Caco-2 (cell line): ENCODE measurements around the gene MMP20. TPM values are rescaled to one million over a fixed set of nuclear protein-coding genes. Genes with fewer than 3 reads are reported as not detected.

Source experiments
- BruUV-seq: library from RNA; stranded (reverse); fragments of 400-500 nt; replicated peaks from 2 replicates; lab custom pipeline; 2021; lab: Mats Ljungman, UMichigan
- CTCF ChIA-PET: fragments of 300-600 bp; sonication (Branson Sonifier 250); formaldehyde crosslinking; loops from one replicate; lab custom pipeline; 2022; ENCODE audit warnings: antibody characterized with exemption; lab: Charles Lee
- POLR2A ChIA-PET: fragments of 300-600 bp; sonication (Branson Sonifier 250); formaldehyde crosslinking; loops from one replicate; lab custom pipeline; 2022; ENCODE audit warnings: antibody characterized with exemption; lab: Charles Lee
- DNase-seq, 2 experiments: peaks; one replicate each; pipeline versions ENCODE4 v3.0.0 to v3.0.0-alpha.2; 2020 to 2022
- H3K27me3 ChIP-seq: replicated peaks from 2 replicates; pipeline ENCODE4 v1.6.0; 2011; ENCODE audit warnings: low read length; ENCODE audit not compliant: control insufficient read depth, insufficient read depth
- H3K36me3 ChIP-seq: 2 replicates; pipeline ENCODE4 v1.5.1; 2011; ENCODE audit warnings: low read length; ENCODE audit not compliant: control insufficient read depth, insufficient read depth
- H3K4me1 ChIP-seq: fragments of 250-450 bp; sonication (Bioruptor Pico); 2 replicates; pipeline ENCODE4 v1.5.1; 2020; ENCODE audit warnings: mild to moderate bottlenecking
- H3K4me3 ChIP-seq: 2 replicates; pipeline ENCODE4 v1.5.1; 2011; ENCODE audit warnings: low read depth, mild to moderate bottlenecking, control low read depth, low read length
- H3K9me3 ChIP-seq: fragments of 250-450 bp; sonication (Bioruptor Pico); 2 replicates; pipeline ENCODE4 v1.5.1; 2020; ENCODE audit warnings: mild to moderate bottlenecking, moderate library complexity
- H3K27ac Mint-ChIP-seq: one replicate; pipeline ENCODE4 v1.8.0; 2022; ENCODE audit warnings: mixed read lengths; ENCODE audit not compliant: unreplicated experiment
- H3K27me3 Mint-ChIP-seq: one replicate; pipeline ENCODE4 v1.8.0; 2022; ENCODE audit warnings: mixed read lengths; ENCODE audit not compliant: insufficient read depth, unreplicated experiment
- H3K36me3 Mint-ChIP-seq: one replicate; pipeline ENCODE4 v1.8.0; 2022; ENCODE audit warnings: mild to moderate bottlenecking, mixed read lengths; ENCODE audit not compliant: insufficient read depth, unreplicated experiment
- H3K4me1 Mint-ChIP-seq: one replicate; pipeline ENCODE4 v1.8.0; 2022; ENCODE audit warnings: low read depth, mixed read lengths; ENCODE audit not compliant: unreplicated experiment
- H3K4me3 Mint-ChIP-seq: one replicate; pipeline ENCODE4 v1.8.0; 2022; ENCODE audit warnings: mild to moderate bottlenecking, moderate library complexity, mixed read lengths; ENCODE audit not compliant: unreplicated experiment
- H3K9me3 Mint-ChIP-seq: one replicate; pipeline ENCODE4 v1.8.0; 2022; ENCODE audit warnings: mixed read lengths; ENCODE audit not compliant: unreplicated experiment
- intact Hi-C: fragments of 100-400 bp; cut with micrococcal nuclease; formaldehyde crosslinking; loops from one replicate; pipeline ENCODE4 v1.10.0; 2022; ENCODE audit not compliant: unreplicated experiment
- total RNA-seq: library from RNA; stranded (reverse); gene quantifications from 2 replicates; pipeline ENCODE4 v1.2.3, GENCODE V29; 2022
- TF ChIP-seq, protein P1 (sequence below), 2 experiments: fragments of 200-600 bp in 1 of 2; IDR thresholded peaks; 1 replicate in 1 of 2; 2 replicates in 1 of 2; pipeline versions ENCODE4 v1.5.1 to v1.8.0; 2011 to 2022; ENCODE audit warnings: antibody characterized with exemption in 1 of 2, control low read depth in 1 of 2, inconsistent platforms in 1 of 2, low read depth in 1 of 2, low read length in 1 of 2, mild to moderate bottlenecking in 1 of 2, moderate library complexity in 1 of 2; ENCODE audit not compliant: insufficient read depth in 1 of 2, severe bottlenecking in 1 of 2, unreplicated experiment in 1 of 2

Gene MMP20
- total RNA-seq, 1 experiment from 2014 or later = not detected

DNA sequence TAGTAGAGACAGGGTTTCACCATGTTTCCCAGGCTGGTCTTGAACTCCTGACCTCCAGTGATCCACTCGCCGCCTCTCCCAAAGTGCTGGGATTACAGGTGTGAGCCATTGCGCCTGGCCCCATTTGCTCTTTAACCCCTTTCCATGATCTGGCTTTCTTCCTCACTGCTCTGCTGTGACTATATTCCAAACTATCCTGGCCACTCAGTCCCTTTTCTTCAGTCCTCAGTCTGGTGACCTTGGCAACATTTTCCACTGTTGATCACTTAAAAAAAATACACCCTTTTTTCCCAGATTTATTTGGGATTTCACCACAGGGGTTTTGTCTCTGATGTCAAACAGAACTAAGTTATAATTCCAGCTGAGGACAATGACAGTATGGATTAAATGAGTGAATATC is 24.5 kb downstream of the MMP20 start:
- no peak for DNase-seq
- H3K36me3 ChIP-seq = no peaks in the 10 kb centered on the region
- peaks cover 61% of the 10 kb centered on the region for H3K4me1 Mint-ChIP-seq
- H3K4me3 ChIP-seq = no peak overlapping the region
- peaks cover 14% of the 10 kb centered on the region for H3K9me3 Mint-ChIP-seq
- H3K27ac Mint-ChIP-seq = peak overlapping the region; percentile 79
- TF ChIP-seq, protein P1, sequence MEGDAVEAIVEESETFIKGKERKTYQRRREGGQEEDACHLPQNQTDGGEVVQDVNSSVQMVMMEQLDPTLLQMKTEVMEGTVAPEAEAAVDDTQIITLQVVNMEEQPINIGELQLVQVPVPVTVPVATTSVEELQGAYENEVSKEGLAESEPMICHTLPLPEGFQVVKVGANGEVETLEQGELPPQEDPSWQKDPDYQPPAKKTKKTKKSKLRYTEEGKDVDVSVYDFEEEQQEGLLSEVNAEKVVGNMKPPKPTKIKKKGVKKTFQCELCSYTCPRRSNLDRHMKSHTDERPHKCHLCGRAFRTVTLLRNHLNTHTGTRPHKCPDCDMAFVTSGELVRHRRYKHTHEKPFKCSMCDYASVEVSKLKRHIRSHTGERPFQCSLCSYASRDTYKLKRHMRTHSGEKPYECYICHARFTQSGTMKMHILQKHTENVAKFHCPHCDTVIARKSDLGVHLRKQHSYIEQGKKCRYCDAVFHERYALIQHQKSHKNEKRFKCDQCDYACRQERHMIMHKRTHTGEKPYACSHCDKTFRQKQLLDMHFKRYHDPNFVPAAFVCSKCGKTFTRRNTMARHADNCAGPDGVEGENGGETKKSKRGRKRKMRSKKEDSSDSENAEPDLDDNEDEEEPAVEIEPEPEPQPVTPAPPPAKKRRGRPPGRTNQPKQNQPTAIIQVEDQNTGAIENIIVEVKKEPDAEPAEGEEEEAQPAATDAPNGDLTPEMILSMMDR (IDR thresholded peaks at IDR 0.05; ENCODE audit: insufficient read depth in 1 of 2, low read depth in 1 of 2, low read length in 1 of 2, severe bottlenecking in 1 of 2, unreplicated experiment in 1 of 2) = no peak
- ChIA-PET POLR2A (interaction anchor here (0.6 kb wide), 1 partner anchor 254 kb away, joined by 9 read pairs; the partner anchor contains the start of gene BIRC2), CTCF (no interaction called here)
- peaks cover 7% of the 10 kb centered on the region for H3K36me3 Mint-ChIP-seq
- no TSS peak for BruUV-seq
- peaks cover 12% of the 10 kb centered on the region for H3K9me3 ChIP-seq
- no peaks in the 10 kb centered on the region for H3K27me3 Mint-ChIP-seq
- intact Hi-C loops = loop anchor here (2.0 kb wide), 1 partner anchor 36 kb away; no protein-coding TSS in a partner anchor
- H3K27me3 ChIP-seq = no peaks in the 10 kb centered on the region
- peak overlapping the region; percentile 9 for H3K4me3 Mint-ChIP-seq
- H3K4me1 ChIP-seq = peaks cover 82% of the 10 kb centered on the region

DNA sequence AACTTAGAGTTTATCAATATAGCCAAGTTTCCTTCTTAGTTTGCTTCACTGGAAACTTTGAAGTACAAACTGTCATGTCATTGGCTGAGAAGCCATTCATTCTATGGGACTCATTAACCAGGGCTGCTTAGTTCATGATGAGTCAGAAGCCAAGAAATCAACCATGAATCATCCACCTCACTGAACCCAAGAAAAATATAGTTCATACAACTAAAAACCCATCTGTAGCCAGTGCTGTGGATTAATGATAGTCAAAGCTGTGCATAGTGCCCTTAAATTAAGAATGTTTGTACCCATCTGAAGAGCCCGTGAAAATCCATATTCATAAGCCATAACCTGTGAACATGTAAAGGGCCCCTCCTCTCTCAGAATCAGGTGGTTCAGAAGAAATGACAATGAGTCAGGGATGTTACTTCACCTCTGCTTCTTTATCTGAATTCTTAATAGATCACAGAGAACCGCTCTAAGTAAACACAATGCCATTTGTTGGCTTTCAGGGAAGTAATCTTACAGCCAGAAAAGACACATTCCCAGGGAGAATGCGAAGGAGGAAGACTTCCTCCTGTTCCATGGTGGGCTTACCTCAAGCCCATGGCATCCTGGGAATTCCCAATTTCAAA is 25.4 kb downstream of the MMP20 start:
- H3K9me3 ChIP-seq = peaks cover 4% of the 10 kb centered on the region
- Mint-ChIP-seq H3K4me3 (peak overlapping the region; percentile 61), H3K27ac (peak overlapping the region; percentile 79), H3K27me3 (no peaks in the 10 kb centered on the region), H3K4me1 (peaks cover 63% of the 10 kb centered on the region), H3K36me3 (peaks cover 7% of the 10 kb centered on the region), H3K9me3 (peaks cover 11% of the 10 kb centered on the region)
- no peak overlapping the region for H3K4me3 ChIP-seq
- H3K36me3 ChIP-seq = no peaks in the 10 kb centered on the region
- POLR2A ChIA-PET = no interaction called here
- DNase-seq = peak; percentile 72 to 81
- no TSS peak for BruUV-seq
- intact Hi-C loops = loop anchor here (1.0 to 5.0 kb wide), 4 partner anchors 35 to 733 kb away; partner anchors contain the start of gene BIRC2
- CTCF ChIA-PET = no interaction called here
- peaks cover 73% of the 10 kb centered on the region for H3K4me1 ChIP-seq
- H3K27me3 ChIP-seq = no peaks in the 10 kb centered on the region
- TF ChIP-seq, protein P1 (IDR thresholded peaks at IDR 0.05; ENCODE audit: insufficient read depth in 1 of 2, low read depth in 1 of 2, low read length in 1 of 2, severe bottlenecking in 1 of 2, unreplicated experiment in 1 of 2) = no peak

DNA sequence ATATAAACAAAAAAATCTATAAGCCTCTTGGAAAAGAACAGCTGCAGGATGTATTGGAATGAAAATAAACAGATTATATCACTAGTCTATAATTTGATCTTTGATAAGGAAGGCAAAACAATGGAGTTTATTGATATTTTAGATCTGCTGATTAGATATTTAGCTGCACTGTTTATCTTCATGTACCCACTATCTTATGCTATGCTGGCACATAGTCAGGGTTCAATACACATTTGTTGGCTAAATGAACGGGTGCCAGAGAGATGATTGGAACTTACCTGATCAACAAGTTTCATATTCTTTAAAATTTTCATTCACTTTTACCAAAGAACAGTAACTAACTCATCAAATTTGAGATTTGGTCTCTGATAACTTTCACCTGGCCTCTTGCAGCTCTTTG is 26.9 kb downstream of the MMP20 start:
- no TSS peak for BruUV-seq
- no peaks in the 10 kb centered on the region for H3K27me3 ChIP-seq
- H3K4me3 ChIP-seq = no peak overlapping the region
- CTCF ChIA-PET = no interaction called here
- Mint-ChIP-seq H3K27ac (peak overlapping the region; percentile 79), H3K27me3 (no peaks in the 10 kb centered on the region), H3K9me3 (peaks cover 11% of the 10 kb centered on the region), H3K4me1 (peaks cover 55% of the 10 kb centered on the region), H3K4me3 (peak overlapping the region; percentile 61), H3K36me3 (peaks cover 7% of the 10 kb centered on the region)
- H3K36me3 ChIP-seq = no peaks in the 10 kb centered on the region
- H3K9me3 ChIP-seq = no peaks in the 10 kb centered on the region
- POLR2A ChIA-PET = no interaction called here
- H3K4me1 ChIP-seq = peaks cover 60% of the 10 kb centered on the region
- no peak for DNase-seq
- intact Hi-C loops = loop anchor here (2.0 to 5.0 kb wide), 2 partner anchors 45 to 251 kb away; partner anchors contain the start of gene BIRC2
- TF ChIP-seq, protein P1 (IDR thresholded peaks at IDR 0.05; ENCODE audit: insufficient read depth in 1 of 2, low read depth in 1 of 2, low read length in 1 of 2, severe bottlenecking in 1 of 2, unreplicated experiment in 1 of 2) = no peak
